GM12865 (cell line): Measurements from ENCODE around the gene LONP1.
"Not testable (repeated sequence)": the region's sequence is repeated elsewhere in the genome, so short reads cannot be mapped to it uniquely, and the experiment has no call there.

Source experiments
- DNase-seq: peaks from one replicate; pipeline ENCODE4 v3.0.0; 2010; ENCODE audit warnings: low read depth
- H3K4me3 ChIP-seq: 2 replicates; pipeline ENCODE4 v1.5.1; 2011; ENCODE audit warnings: mild to moderate bottlenecking, low read depth, low read length, control low read depth
- TF ChIP-seq, protein P1 (sequence below): IDR thresholded peaks from 2 replicates; pipeline ENCODE4 v1.5.1; 2011; ENCODE audit warnings: low read length, control low read depth, low read depth, inconsistent platforms; ENCODE audit not compliant: insufficient read depth; ENCODE audit errors: missing control alignments

LONP1 gene

GRCh38 chr19:5749505-5749904 lies 29.6 kb upstream of the LONP1 start:
- TF ChIP-seq, protein P1, sequence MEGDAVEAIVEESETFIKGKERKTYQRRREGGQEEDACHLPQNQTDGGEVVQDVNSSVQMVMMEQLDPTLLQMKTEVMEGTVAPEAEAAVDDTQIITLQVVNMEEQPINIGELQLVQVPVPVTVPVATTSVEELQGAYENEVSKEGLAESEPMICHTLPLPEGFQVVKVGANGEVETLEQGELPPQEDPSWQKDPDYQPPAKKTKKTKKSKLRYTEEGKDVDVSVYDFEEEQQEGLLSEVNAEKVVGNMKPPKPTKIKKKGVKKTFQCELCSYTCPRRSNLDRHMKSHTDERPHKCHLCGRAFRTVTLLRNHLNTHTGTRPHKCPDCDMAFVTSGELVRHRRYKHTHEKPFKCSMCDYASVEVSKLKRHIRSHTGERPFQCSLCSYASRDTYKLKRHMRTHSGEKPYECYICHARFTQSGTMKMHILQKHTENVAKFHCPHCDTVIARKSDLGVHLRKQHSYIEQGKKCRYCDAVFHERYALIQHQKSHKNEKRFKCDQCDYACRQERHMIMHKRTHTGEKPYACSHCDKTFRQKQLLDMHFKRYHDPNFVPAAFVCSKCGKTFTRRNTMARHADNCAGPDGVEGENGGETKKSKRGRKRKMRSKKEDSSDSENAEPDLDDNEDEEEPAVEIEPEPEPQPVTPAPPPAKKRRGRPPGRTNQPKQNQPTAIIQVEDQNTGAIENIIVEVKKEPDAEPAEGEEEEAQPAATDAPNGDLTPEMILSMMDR: no peak
- DNase-seq: no peak
- H3K4me3 ChIP-seq: no peak overlapping the region

DNA sequence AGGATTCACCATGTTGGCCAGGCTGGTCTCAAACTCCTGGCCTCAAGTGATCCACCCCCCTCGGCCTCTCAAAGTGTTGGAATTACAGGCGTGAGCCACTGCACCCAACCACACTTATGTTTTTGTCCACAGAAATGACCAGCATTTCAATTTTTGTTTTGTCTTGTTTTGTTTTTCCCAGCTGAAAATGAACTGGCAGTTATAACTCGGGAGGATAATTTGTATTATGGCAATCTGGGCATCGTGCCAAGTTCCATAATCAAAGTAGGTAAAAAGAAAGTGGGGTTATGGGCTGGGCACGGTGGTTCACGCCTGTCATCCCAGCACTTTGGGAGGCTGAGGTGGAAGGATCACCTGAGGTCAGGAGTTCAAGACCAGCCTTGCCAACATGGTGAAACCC lies 29.0 kb upstream of the LONP1 start:
- not testable (repeated sequence) for DNase-seq, H3K4me3 ChIP-seq

DNA sequence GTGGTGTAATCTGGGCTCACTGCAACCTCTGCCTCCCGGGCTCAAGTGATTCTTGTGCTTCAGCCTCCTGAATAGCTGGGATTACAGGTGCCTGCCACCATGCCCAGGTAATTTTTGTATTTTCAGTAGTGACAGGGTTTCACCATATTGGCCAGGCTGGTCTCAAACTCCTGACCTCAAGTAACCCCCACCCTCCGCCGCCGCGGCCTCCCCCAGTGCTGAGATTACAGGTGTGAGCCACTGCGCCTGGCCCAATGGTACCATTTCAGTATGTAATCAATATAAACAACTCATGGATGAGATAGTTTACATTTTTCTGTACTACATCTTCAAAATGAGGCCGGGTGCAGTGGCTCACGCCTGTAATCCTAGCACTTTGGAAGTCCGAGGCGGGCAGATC lies 25.1 kb upstream of the LONP1 start:
- H3K4me3 ChIP-seq, DNase-seq: not testable (repeated sequence)

GRCh38 chr19:5743630-5744029 lies 23.7 kb upstream of the LONP1 start:
- no peak for DNase-seq
- TF ChIP-seq, protein P1: no peak
- H3K4me3 ChIP-seq: no peak overlapping the region

- DNase-seq: no peak
- TF ChIP-seq, protein P1: no peak
- no peak overlapping the region for H3K4me3 ChIP-seq
Measured at GRCh38 chr19:5742051-5742450, 22.1 kb upstream of the LONP1 start.

DNA sequence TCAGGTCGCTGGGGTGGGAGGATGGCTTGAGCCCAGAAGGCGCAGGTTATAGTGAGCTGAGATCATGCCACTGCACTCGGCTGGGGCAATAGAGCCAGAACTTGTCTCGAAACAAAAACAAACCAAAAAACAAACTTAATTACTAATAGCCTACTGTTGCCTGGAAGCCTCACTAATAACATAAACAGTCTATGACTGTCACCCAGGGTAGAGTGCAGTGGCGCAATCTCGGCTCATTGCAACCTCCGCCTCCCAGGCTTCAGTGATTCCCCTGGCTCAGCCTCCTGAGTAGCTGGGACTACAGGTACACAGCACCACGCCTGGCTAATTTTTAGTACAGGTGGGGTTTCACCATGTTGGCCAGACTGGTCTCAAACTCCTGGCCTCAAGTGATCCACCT lies 18.5 kb upstream of the LONP1 start:
- no peak overlapping the region for H3K4me3 ChIP-seq
- TF ChIP-seq, protein P1: no peak
- DNase-seq: no peak

DNA sequence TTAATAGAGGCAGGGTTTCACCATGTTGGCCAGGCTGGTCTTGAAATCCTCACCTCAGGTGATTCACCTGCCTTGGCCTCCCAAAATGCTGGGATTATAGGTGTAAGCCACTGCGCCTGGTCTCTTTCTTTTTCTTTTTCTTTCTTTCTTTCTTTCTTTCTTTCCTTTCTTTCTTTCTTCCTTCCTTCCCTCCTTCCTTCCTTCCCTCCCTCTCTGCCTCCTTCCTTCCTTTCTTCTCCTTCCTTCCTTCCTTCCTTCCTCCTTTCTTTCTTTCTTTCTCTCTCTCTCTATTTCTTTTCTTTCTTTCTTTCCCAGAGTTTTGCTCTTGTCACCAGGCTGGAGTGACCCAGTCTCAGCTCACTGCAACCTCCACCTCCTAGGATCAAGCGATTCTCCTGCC lies 13.2 kb upstream of the LONP1 start:
- not testable (repeated sequence) for H3K4me3 ChIP-seq, DNase-seq

GRCh38 chr19:5727453-5728050 lies 7.6 kb upstream of the LONP1 start:
- no peak for DNase-seq
- TF ChIP-seq, protein P1: no peak
- no peak overlapping the region for H3K4me3 ChIP-seq
